ENCODE measurements around the gene EPO. TPM values are rescaled to one million over a fixed set of nuclear protein-coding genes. Genes with fewer than 3 reads are reported as not detected.
A peak's percentile ranks its signal among the peaks of the same experiment; 100 is the strongest.

Gene EPO
- total and polyA plus RNA-seq, 9 donors = 0.05 to 0.25 (median 0.20) TPM; not detected in 6

- Histone ChIP-seq H3K27me3 (no peaks in the 10 kb centered on the region), H3K36me3 (no peaks in the 10 kb centered on the region), H3K27ac (peak within 1 kb of the TSS; percentile 83 to 91), H3K4me1 (ENCODE audit: insufficient read depth) (peaks cover 7% of the 10 kb centered on the region), H3K9me3 (no peaks in the 10 kb centered on the region), H3K4me3 (peak within 1 kb of the TSS; percentile 85)
- peak; percentile 100 for DNase-seq
- 0 to 1% (median 0%) methylated on average over 77 to 86 of the region's 86 CpGs for WGBS, 3 donors
- TF ChIP-seq CTCF (IDR thresholded peaks at IDR 0.05) (no peak), POLR2A (IDR thresholded peaks at IDR 0.05) (peak; percentile 38)
- intact Hi-C loops (cut with DNase I) = loop anchor here (2.0 to 10.0 kb wide), 5 partner anchors 51 to 159 kb away; partner anchors contain the start of genes SLC12A9 (in 3 of the 4), ACTL6B (in 1 of the 4) and TRIP6 (in 1 of the 4)
Observed at GRCh38 chr7:100705753-100706671, 14.3 kb upstream of the EPO start, which contains the start of gene POP7. POP7 (plus strand) TSS chr7:100706121; CDS start chr7:100706831, 710 bp downstream.

- no peak for TF ChIP-seq CTCF (IDR thresholded peaks at IDR 0.05)
- peaks cover 7% of the 10 kb centered on the region for H3K4me1 ChIP-seq (ENCODE audit: insufficient read depth)
- no peaks in the 10 kb centered on the region for H3K27me3 ChIP-seq
- H3K9me3 ChIP-seq = no peaks in the 10 kb centered on the region
- peak overlapping the region; percentile 85 for H3K4me3 ChIP-seq
- intact Hi-C loops (cut with DNase I) = loop anchor here in 3 of 4 donors (5.0 to 10.0 kb wide), 4 partner anchors 52 to 158 kb away; partner anchors contain the start of genes SLC12A9 (in 2 of the 3), ACTL6B (in 1 of the 3) and TRIP6 (in 1 of the 3)
- H3K27ac ChIP-seq = peak overlapping the region in 1 of 2 donors; percentile 91
- no peaks in the 10 kb centered on the region for H3K36me3 ChIP-seq
- 16 to 23% (median 17%) methylated on average over 34 of the region's 34 CpGs for WGBS, 3 donors
- DNase-seq = peak in 4 of 5 donors; percentile 31 to 69 (median 66)
Observed at GRCh38 chr7:100706672-100707311, 13.5 kb upstream of the EPO start.

GRCh38 chr7:100708395-100708794, 11.9 kb upstream of the EPO start:
- Histone ChIP-seq H3K36me3 (no peaks in the 10 kb centered on the region), H3K4me3 (no peak overlapping the region), H3K4me1 (ENCODE audit: insufficient read depth) (peaks cover 7% of the 10 kb centered on the region), H3K27me3 (no peaks in the 10 kb centered on the region), H3K27ac (no peak overlapping the region), H3K9me3 (no peaks in the 10 kb centered on the region)
- WGBS, 3 donors = 45 to 51% (median 50%) methylated on average over 6 of the region's 6 CpGs
- TF ChIP-seq EP300 (IDR thresholded peaks at IDR 0.05) = no peak
- no peak for TF ChIP-seq POLR2A (IDR thresholded peaks at IDR 0.05)
- TF ChIP-seq CTCF (IDR thresholded peaks at IDR 0.05) = no peak
- intact Hi-C loops (cut with DNase I) = loop anchor here in 3 of 4 donors (5.0 to 10.0 kb wide), 4 partner anchors 54 to 156 kb away; partner anchors contain the start of genes SLC12A9 (in 2 of the 3), ACTL6B (in 1 of the 3) and TRIP6 (in 1 of the 3)
- DNase-seq = no peak

- TF ChIP-seq CTCF (IDR thresholded peaks at IDR 0.05) = no peak
- no peak overlapping the region for H3K4me3 ChIP-seq
- no peak overlapping the region for H3K27ac ChIP-seq
- WGBS, 3 donors = 74 to 98% (median 96%) methylated on average over 4 of the region's 4 CpGs
- H3K9me3 ChIP-seq = no peaks in the 10 kb centered on the region
- H3K4me1 ChIP-seq (ENCODE audit: insufficient read depth) = peaks cover 7% of the 10 kb centered on the region
- intact Hi-C loops (cut with DNase I) = no loop called here
- no peaks in the 10 kb centered on the region for H3K27me3 ChIP-seq
- no peaks in the 10 kb centered on the region for H3K36me3 ChIP-seq
- DNase-seq = no peak
Observed at GRCh38 chr7:100710452-100710851, 9.8 kb upstream of the EPO start.
